H9 (cell line): ENCODE data around the gene ENTPD6. TPM values are rescaled to one million over a fixed set of nuclear protein-coding genes. Genes with fewer than 3 reads are reported as not detected.

Experiments used
- DNase-seq: peaks from one replicate; pipeline ENCODE4 v3.0.0-alpha.2; 2017
- H2AFZ ChIP-seq: one replicate; pipeline ENCODE4 v1.6.1; 2013; ENCODE audit warnings: mild to moderate bottlenecking, low read length, control low read depth, moderate library complexity
- H2AK5ac ChIP-seq: 2 replicates; pipeline ENCODE4 v1.6.1; 2013; ENCODE audit warnings: low read length, control low read depth, mixed read lengths; ENCODE audit not compliant: insufficient read length
- H2BK120ac ChIP-seq: one replicate; pipeline ENCODE4 v1.6.1; 2013; ENCODE audit warnings: low read depth, mild to moderate bottlenecking, low read length, control low read depth, inconsistent platforms; ENCODE audit not compliant: poor library complexity, severe bottlenecking
- H2BK12ac ChIP-seq: 2 replicates; pipeline ENCODE4 v1.6.1; 2013; ENCODE audit warnings: low read length, control low read depth, mixed read lengths, low read depth; ENCODE audit not compliant: insufficient read length
- H2BK15ac ChIP-seq: 2 replicates; pipeline ENCODE4 v1.6.1; 2013; ENCODE audit warnings: low read depth, low read length, control low read depth
- H2BK20ac ChIP-seq: one replicate; pipeline ENCODE4 v1.6.1; 2013; ENCODE audit warnings: low read depth, mild to moderate bottlenecking, low read length, control low read depth, inconsistent platforms; ENCODE audit not compliant: poor library complexity, severe bottlenecking
- H2BK5ac ChIP-seq: 2 replicates; pipeline ENCODE4 v1.6.1; 2013; ENCODE audit warnings: low read length, control low read depth, mixed read lengths; ENCODE audit not compliant: insufficient read length
- H3K14ac ChIP-seq: 2 replicates; pipeline ENCODE4 v1.6.1; 2013; ENCODE audit warnings: low read length, control low read depth; ENCODE audit not compliant: insufficient read depth
- H3K18ac ChIP-seq: 2 replicates; pipeline ENCODE4 v1.6.1; 2013; ENCODE audit warnings: low read depth, mild to moderate bottlenecking, mixed read lengths, low read length, control low read depth; ENCODE audit not compliant: insufficient read length
- H3K23ac ChIP-seq: 2 replicates; pipeline ENCODE4 v1.6.1; 2013; ENCODE audit warnings: low read length, control low read depth, mixed read lengths, low read depth; ENCODE audit not compliant: insufficient read length
- H3K23me2 ChIP-seq: 2 replicates; pipeline ENCODE4 v1.6.1; 2013; ENCODE audit warnings: low read depth, mild to moderate bottlenecking, mixed read lengths, low read length, control low read depth; ENCODE audit not compliant: insufficient read length, poor library complexity, severe bottlenecking
- H3K27ac ChIP-seq: 2 replicates; pipeline ENCODE4 v1.5.1; 2013; ENCODE audit warnings: low read length, control low read depth, mixed read lengths, low read depth; ENCODE audit not compliant: insufficient read length
- H3K27me3 ChIP-seq: 2 replicates; pipeline ENCODE4 v1.6.1; 2013; ENCODE audit warnings: low read length, control low read depth, inconsistent platforms; ENCODE audit not compliant: insufficient read depth
- H3K4ac ChIP-seq: 2 replicates; pipeline ENCODE4 v1.6.1; 2013; ENCODE audit warnings: low read depth, mild to moderate bottlenecking, control low read depth, inconsistent platforms, low read length, moderate library complexity
- H3K4me1 ChIP-seq: 2 replicates; pipeline ENCODE4 v1.6.1; 2013; ENCODE audit warnings: low read length, control low read depth, inconsistent platforms; ENCODE audit not compliant: insufficient read depth
- H3K4me2 ChIP-seq: 2 replicates; pipeline ENCODE4 v1.6.1; 2013; ENCODE audit warnings: low read length, control low read depth, mixed read lengths; ENCODE audit not compliant: insufficient read length, insufficient read depth
- H3K56ac ChIP-seq: 2 replicates; pipeline ENCODE4 v1.6.1; 2013; ENCODE audit warnings: low read depth, mild to moderate bottlenecking, mixed read lengths, low read length, control low read depth; ENCODE audit not compliant: insufficient read length
- H3K79me1 ChIP-seq: 2 replicates; pipeline ENCODE4 v1.6.1; 2013; ENCODE audit warnings: low read depth, mild to moderate bottlenecking, moderate library complexity, low read length, control low read depth, inconsistent platforms; ENCODE audit not compliant: insufficient read depth, poor library complexity, severe bottlenecking
- H3K79me2 ChIP-seq: 2 replicates; pipeline ENCODE4 v1.6.1; 2013; ENCODE audit warnings: low read length, control low read depth, inconsistent platforms; ENCODE audit not compliant: insufficient read depth
- H3K9ac ChIP-seq: 2 replicates; pipeline ENCODE4 v1.6.1; 2013; ENCODE audit warnings: low read length, control low read depth, mixed read lengths; ENCODE audit not compliant: insufficient read length; ENCODE audit errors: extremely low read depth
- H3K9me3 ChIP-seq: one replicate; pipeline ENCODE4 v1.6.1; 2013; ENCODE audit warnings: low read depth, low read length, inconsistent platforms; ENCODE audit not compliant: control insufficient read depth
- H3T11ph ChIP-seq: one replicate; pipeline ENCODE4 v1.6.1; 2013; ENCODE audit warnings: mild to moderate bottlenecking, low read length, control low read depth, inconsistent platforms
- H4K20me1 ChIP-seq: one replicate; pipeline ENCODE4 v1.6.1; 2013; ENCODE audit not compliant: control insufficient read depth, insufficient read length, insufficient read depth
- H4K5ac ChIP-seq: 2 replicates; pipeline ENCODE4 v1.6.1; 2013; ENCODE audit warnings: low read depth, mild to moderate bottlenecking, mixed read lengths, low read length, control low read depth; ENCODE audit not compliant: insufficient read length
- H4K8ac ChIP-seq: replicated peaks from 2 replicates; pipeline ENCODE4 v1.6.1; 2013; ENCODE audit warnings: low read length, control low read depth, mixed read lengths, low read depth; ENCODE audit not compliant: insufficient read length
- H4K91ac ChIP-seq: 2 replicates; pipeline ENCODE4 v1.6.1; 2013; ENCODE audit warnings: low read depth, mild to moderate bottlenecking, moderate library complexity, mixed read lengths, low read length, control low read depth; ENCODE audit not compliant: insufficient read length
- H3K27ac Mint-ChIP-seq, 3 experiments: 2 replicates in 2 of 3; 3 replicates in 1 of 3; pipeline ENCODE4 v1.8.0; 2020 to 2021; ENCODE audit warnings: mixed read lengths in 3 of 3, mild to moderate bottlenecking in 1 of 3, moderate library complexity in 1 of 3
- H3K27me3 Mint-ChIP-seq: 2 replicates; pipeline ENCODE4 v1.8.0; 2021; ENCODE audit warnings: low read depth, mild to moderate bottlenecking, moderate library complexity, mixed read lengths
- H3K36me3 Mint-ChIP-seq, 3 experiments: 2 replicates in 2 of 3; 3 replicates in 1 of 3; pipeline ENCODE4 v1.8.0; 2020 to 2021; ENCODE audit warnings: low read depth in 3 of 3, mixed read lengths in 3 of 3; ENCODE audit not compliant: insufficient read depth in 1 of 3
- H3K4me1 Mint-ChIP-seq, 2 experiments: 2 replicates each; pipeline ENCODE4 v1.8.0; 2020; ENCODE audit warnings: mixed read lengths in 2 of 2
- H3K4me3 Mint-ChIP-seq, 2 experiments: 2 replicates in 1 of 2; 3 replicates in 1 of 2; pipeline ENCODE4 v1.8.0; 2020 to 2021; ENCODE audit warnings: mild to moderate bottlenecking in 2 of 2, mixed read lengths in 2 of 2, moderate library complexity in 1 of 2
- H3K9me3 Mint-ChIP-seq, 2 experiments: 2 replicates in 1 of 2; 3 replicates in 1 of 2; pipeline ENCODE4 v1.8.0; 2020; ENCODE audit warnings: mild to moderate bottlenecking in 2 of 2, mixed read lengths in 2 of 2, moderate library complexity in 1 of 2
- WGBS: extraction: QIAGEN DNeasy Blood & Tissue Kit; methylation state at CpG from one replicate; pipeline ENCODE4 v1.1.7; 2013; ENCODE audit warnings: missing lambda C conversion rate, low lambda C conversion rate, mixed read lengths; ENCODE audit not compliant: insufficient read length; ENCODE audit errors: extremely low coverage; 5-methylcytosine and 5-hydroxymethylcytosine counted together
- total RNA-seq: library from RNA; stranded (reverse); gene quantifications from 2 replicates; pipeline ENCODE4 v1.2.1, GENCODE V29; 2021
- TF ChIP-seq, protein P1 (sequence below): fragments of 200-600 bp; sonication (generic); conservative IDR thresholded peaks from 3 replicates; pipeline ENCODE4 v1.8.0; 2021; ENCODE audit warnings: antibody characterized with exemption, mild to moderate bottlenecking

The ENTPD6 gene
- total RNA-seq, 1 experiment from 2014 or later, result 57.4 TPM

DNA sequence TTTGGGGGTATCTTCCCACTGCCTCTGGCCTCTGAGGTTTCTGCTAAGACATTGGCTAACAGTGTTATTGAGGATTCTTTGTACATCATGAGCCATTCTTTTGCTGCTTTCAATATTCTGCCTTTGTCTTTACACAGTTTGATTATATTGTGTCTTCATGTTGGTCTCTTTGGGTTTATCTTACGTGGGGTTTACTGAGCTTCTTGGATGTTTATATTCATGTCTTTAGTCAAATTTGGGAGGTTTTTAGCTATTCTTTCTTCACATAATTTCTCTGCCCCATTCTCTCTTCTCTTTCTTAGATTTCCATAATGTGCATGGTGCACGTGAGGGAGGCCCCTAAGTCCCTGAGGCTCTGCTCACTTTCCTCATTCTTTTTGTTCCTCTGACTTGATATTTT lies 7.6 kb downstream of the ENTPD6 start:
- no peak overlapping the region for H3K18ac ChIP-seq
- no peak overlapping the region for H2BK20ac ChIP-seq
- no peak overlapping the region for H2BK15ac ChIP-seq
- H2BK120ac ChIP-seq, result no peak overlapping the region
- H3K9me3 ChIP-seq, result no peaks in the 10 kb centered on the region
- no peak overlapping the region for H3K9ac ChIP-seq
- H3K27ac Mint-ChIP-seq, result no peak overlapping the region
- no peaks in the 10 kb centered on the region for H3K9me3 Mint-ChIP-seq
- H4K91ac ChIP-seq, result no peak overlapping the region
- DNase-seq, result no peak
- H3K4me3 Mint-ChIP-seq, result no peak overlapping the region
- no peaks in the 10 kb centered on the region; the same call in 1 of the 2 replicates for H3K4me1 ChIP-seq
- H3K4me2 ChIP-seq, result no peak overlapping the region
- H4K8ac ChIP-seq, result no peak overlapping the region
- no peaks in the 10 kb centered on the region; a peak in 1 of 7 replicates for H3K36me3 Mint-ChIP-seq
- no peaks in the 10 kb centered on the region for H3K27me3 Mint-ChIP-seq
- no CpG with 5 or more reads among the region's 2 CpGs for WGBS
- no peaks in the 10 kb centered on the region for H3K27me3 ChIP-seq
- H3K23ac ChIP-seq, result no peak overlapping the region
- H3K23me2 ChIP-seq, result no peaks in the 10 kb centered on the region
- no peaks in the 10 kb centered on the region for H3K79me2 ChIP-seq
- H2AFZ ChIP-seq, result no peak overlapping the region
- no peak overlapping the region for H2BK12ac ChIP-seq
- H2AK5ac ChIP-seq, result no peak overlapping the region
- H3K56ac ChIP-seq, result no peak overlapping the region
- no peaks in the 10 kb centered on the region for H4K20me1 ChIP-seq
- H3K4ac ChIP-seq, result no peak overlapping the region
- no peak overlapping the region for H3T11ph ChIP-seq
- no peak overlapping the region for H4K5ac ChIP-seq
- no peak overlapping the region for H2BK5ac ChIP-seq
- H3K27ac ChIP-seq, result no peak overlapping the region
- no peak overlapping the region for H3K14ac ChIP-seq
- TF ChIP-seq, protein P1, sequence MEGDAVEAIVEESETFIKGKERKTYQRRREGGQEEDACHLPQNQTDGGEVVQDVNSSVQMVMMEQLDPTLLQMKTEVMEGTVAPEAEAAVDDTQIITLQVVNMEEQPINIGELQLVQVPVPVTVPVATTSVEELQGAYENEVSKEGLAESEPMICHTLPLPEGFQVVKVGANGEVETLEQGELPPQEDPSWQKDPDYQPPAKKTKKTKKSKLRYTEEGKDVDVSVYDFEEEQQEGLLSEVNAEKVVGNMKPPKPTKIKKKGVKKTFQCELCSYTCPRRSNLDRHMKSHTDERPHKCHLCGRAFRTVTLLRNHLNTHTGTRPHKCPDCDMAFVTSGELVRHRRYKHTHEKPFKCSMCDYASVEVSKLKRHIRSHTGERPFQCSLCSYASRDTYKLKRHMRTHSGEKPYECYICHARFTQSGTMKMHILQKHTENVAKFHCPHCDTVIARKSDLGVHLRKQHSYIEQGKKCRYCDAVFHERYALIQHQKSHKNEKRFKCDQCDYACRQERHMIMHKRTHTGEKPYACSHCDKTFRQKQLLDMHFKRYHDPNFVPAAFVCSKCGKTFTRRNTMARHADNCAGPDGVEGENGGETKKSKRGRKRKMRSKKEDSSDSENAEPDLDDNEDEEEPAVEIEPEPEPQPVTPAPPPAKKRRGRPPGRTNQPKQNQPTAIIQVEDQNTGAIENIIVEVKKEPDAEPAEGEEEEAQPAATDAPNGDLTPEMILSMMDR, result no peak
- peaks cover 29 to 34% of the 10 kb centered on the region in 2 experiments for H3K4me1 Mint-ChIP-seq
- H3K79me1 ChIP-seq, result no peaks in the 10 kb centered on the region
